GM12801 (cell line): ENCODE measurements around the gene ZNF331.

Experiments
- CTCF ChIP-seq: IDR thresholded peaks from one replicate; pipeline ENCODE4 v1.5.1; 2011; ENCODE audit warnings: control low read depth; ENCODE audit not compliant: insufficient read length; ENCODE audit errors: extremely low read depth

Gene ZNF331

GRCh38 chr19:53595510-53595867 is 57.5 kb downstream of the ZNF331 start:
- no peak for TF ChIP-seq CTCF

GRCh38 chr19:53596056-53596455 is 58.1 kb downstream of the ZNF331 start:
- TF ChIP-seq CTCF: no peak

GRCh38 chr19:53597023-53597422 is 59.1 kb downstream of the ZNF331 start:
- TF ChIP-seq CTCF: no peak

GRCh38 chr19:53598361-53598760 is 60.4 kb downstream of the ZNF331 start:
- TF ChIP-seq CTCF: no peak

- no peak for TF ChIP-seq CTCF
Measured at GRCh38 chr19:53600217-53600616, 62.3 kb downstream of the ZNF331 start.

GRCh38 chr19:53606031-53606430 is 68.1 kb downstream of the ZNF331 start:
- TF ChIP-seq CTCF: no peak

- no peak for TF ChIP-seq CTCF
Measured at GRCh38 chr19:53608381-53608780, 70.4 kb downstream of the ZNF331 start.
